ENCODE data around the gene ZNF182. TPM values are rescaled to one million over a fixed set of nuclear protein-coding genes. Genes with fewer than 3 reads are reported as not detected.
"Not testable (repeated sequence)": the region's sequence is repeated elsewhere in the genome, so short reads cannot be mapped to it uniquely, and the experiment has no call there.

ZNF182 gene
- total RNA-seq, 1 experiment from 2014 or later: 6.2 TPM

GRCh38 chrX:47933946-47934345 lies 69.8 kb downstream of the ZNF182 start (continued):
- no peak for TF ChIP-seq STAT6 (CRISPR knock-in tag; conservative IDR thresholded peaks at IDR 0.05; ENCODE audit: low read depth)

- H3K4me3 Mint-ChIP-seq; POLR2A ChIA-PET; H3K36me3 Mint-ChIP-seq; H3K27me3 Mint-ChIP-seq (ENCODE audit: low read depth); ATAC-seq; DNase-seq (ENCODE audit: low spot score); H3K9me3 Mint-ChIP-seq; H3K27ac Mint-ChIP-seq; CTCF ChIA-PET: not testable (repeated sequence)
- peaks cover 13% of the 10 kb centered on the region for H3K4me1 Mint-ChIP-seq
Measured at GRCh38 chrX:47931970-47932369, 71.8 kb downstream of the ZNF182 start.

GRCh38 chrX:47927212-47927611 lies 76.6 kb downstream of the ZNF182 start:
- DNase-seq (ENCODE audit: low spot score) (no peak), ATAC-seq (no peak)
- no peak overlapping the region for H3K27ac Mint-ChIP-seq
- no peaks in the 10 kb centered on the region for H3K9me3 Mint-ChIP-seq
- H3K4me3 Mint-ChIP-seq: no peak overlapping the region
- CTCF ChIA-PET: no interaction called here
- POLR2A ChIA-PET: no interaction called here
- no peaks in the 10 kb centered on the region for H3K4me1 Mint-ChIP-seq
- no peak for TF ChIP-seq MXD4 (CRISPR knock-in tag; IDR thresholded peaks at IDR 0.05; ENCODE audit: borderline replicate concordance)
- TF ChIP-seq ESRRA (CRISPR knock-in tag; IDR thresholded peaks at IDR 0.05; ENCODE audit: borderline replicate concordance): no peak
- TF ChIP-seq CBFB (CRISPR knock-in tag; IDR thresholded peaks at IDR 0.05; ENCODE audit: low read depth): no peak
- no peak for TF ChIP-seq GRHL2 (CRISPR knock-in tag; IDR thresholded peaks at IDR 0.05; ENCODE audit: insufficient replicate concordance, severe bottlenecking)
- no peak for TF ChIP-seq IRF2 (CRISPR knock-in tag; IDR thresholded peaks at IDR 0.05; ENCODE audit: borderline replicate concordance, low read depth)
- TF ChIP-seq ELF4 (CRISPR knock-in tag; IDR thresholded peaks at IDR 0.05; ENCODE audit: low read depth): no peak
- no peaks in the 10 kb centered on the region for H3K36me3 Mint-ChIP-seq
- H3K27me3 Mint-ChIP-seq (ENCODE audit: low read depth): no peaks in the 10 kb centered on the region

Other genes with a start within 250 kb of the ZNF182 start
- gene ZNF81, start 167.1 kb downstream of the ZNF182 start, total RNA-seq (2021): 8.9 to 12.0 TPM (median 11.9 TPM) in 3 replicates
- not detected in 3 replicates for gene SPACA5, start 3.0 kb upstream of the ZNF182 start, total RNA-seq (2021)
- 1.3 to 2.1 TPM (median 1.9 TPM) in 3 replicates for gene ZNF630, start 67.7 kb upstream of the ZNF182 start, total RNA-seq (2021)
- gene SPACA5B, start 126.6 kb upstream of the ZNF182 start, total RNA-seq (2021): not detected in 3 replicates
- not detected in 3 replicates for gene SSX5, start 192.8 kb upstream of the ZNF182 start, total RNA-seq (2021)